ENCODE results near the gene MUS81.

MUS81 gene

DNA sequence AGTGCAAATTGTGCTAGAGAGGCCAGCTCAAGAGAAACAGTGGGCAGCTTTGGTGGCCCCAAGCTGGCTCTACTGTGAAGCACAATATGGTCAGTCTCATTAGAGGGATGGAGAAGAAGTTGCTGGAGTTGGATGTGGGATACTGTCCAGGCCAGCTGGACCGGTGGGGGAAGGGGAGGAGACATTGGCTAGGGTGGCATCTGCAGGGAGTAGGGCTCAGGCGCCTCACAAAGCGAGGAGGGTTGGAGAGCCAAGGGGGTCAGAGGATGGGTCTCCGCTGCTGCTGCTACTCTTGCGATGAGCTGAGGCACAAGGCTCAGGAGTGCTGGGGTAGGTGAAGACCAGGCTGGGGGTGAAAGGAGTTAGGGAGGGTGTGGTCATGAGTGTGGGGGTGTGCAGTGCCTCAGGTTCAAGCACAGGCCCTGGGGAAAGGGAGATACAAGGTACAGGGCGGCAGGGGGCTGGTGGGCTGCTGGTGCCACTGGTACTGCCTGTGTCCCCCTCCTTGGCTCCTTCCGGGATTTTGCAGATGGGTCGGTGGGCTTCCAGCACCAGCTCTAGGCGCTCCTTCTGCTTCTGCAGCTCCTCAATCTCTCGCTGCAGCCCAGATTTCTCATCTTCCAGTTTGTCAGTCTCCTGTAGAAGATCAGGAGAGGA is 32.6 kb downstream of the MUS81 start:
- peak overlapping the region; percentile 98 for H3K4me3 ChIP-seq (ENCODE audit: low read depth, low read length)
- TF ChIP-seq, protein P1, sequence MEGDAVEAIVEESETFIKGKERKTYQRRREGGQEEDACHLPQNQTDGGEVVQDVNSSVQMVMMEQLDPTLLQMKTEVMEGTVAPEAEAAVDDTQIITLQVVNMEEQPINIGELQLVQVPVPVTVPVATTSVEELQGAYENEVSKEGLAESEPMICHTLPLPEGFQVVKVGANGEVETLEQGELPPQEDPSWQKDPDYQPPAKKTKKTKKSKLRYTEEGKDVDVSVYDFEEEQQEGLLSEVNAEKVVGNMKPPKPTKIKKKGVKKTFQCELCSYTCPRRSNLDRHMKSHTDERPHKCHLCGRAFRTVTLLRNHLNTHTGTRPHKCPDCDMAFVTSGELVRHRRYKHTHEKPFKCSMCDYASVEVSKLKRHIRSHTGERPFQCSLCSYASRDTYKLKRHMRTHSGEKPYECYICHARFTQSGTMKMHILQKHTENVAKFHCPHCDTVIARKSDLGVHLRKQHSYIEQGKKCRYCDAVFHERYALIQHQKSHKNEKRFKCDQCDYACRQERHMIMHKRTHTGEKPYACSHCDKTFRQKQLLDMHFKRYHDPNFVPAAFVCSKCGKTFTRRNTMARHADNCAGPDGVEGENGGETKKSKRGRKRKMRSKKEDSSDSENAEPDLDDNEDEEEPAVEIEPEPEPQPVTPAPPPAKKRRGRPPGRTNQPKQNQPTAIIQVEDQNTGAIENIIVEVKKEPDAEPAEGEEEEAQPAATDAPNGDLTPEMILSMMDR (IDR thresholded peaks at IDR 0.05; ENCODE audit: borderline replicate concordance, insufficient read depth, low read depth, low read length) = no peak

DNA sequence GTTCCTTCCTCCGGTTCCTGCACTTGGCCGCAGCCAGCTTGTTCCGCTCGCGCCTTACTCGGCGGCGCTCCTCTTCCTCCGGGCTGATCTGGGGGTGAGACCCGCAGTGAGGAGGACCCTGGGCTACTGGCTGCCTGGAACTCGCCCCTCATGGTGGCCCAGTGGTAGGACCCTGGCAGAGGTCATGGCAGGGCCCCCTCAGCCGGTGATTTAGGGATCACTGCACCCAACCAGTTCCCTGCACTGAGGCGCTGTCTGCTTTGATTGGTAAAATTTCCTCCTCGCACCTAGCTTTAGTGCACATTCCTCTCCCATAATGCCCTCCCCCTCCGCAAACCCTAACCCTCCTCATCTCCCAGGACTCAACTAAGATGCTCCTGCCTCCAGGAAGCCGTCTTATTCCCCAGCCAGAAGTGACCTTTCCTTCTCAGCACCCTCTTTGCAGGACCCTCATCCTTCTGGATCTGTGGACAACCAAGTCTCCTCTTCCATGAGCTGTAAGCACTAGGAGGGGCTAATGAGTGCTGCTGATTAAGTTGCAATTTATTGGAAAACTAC is 33.9 kb downstream of the MUS81 start:
- TF ChIP-seq, protein P1 (IDR thresholded peaks at IDR 0.05; ENCODE audit: borderline replicate concordance, insufficient read depth, low read depth, low read length) = no peak
- H3K4me3 ChIP-seq (ENCODE audit: low read depth, low read length) = peak overlapping the region; percentile 37

DNA sequence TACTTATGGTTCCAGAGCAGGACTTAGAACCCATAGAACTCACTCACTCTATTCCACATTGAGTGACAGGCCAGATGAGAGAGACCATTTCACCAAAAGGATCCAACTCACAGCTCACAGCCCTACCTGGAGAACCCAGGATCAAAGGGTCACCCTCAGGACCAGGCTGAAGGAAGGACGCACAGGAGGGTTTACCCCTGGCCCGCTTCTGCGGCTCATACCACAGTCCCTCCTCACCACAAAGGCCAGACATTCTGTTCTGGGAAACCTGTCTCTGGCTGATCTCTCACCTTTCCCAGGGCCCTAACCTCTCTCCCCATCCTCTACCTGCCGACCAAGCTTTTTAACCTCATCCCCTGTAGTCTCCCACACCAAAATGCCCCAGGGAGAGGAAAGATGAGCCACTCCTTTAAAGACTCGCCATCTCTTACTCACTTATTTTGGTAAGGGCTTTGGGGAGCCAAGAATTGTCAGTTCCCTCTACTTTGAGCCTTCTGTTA is 35.3 kb downstream of the MUS81 start:
- no peak overlapping the region for H3K4me3 ChIP-seq (ENCODE audit: low read depth, low read length)
- TF ChIP-seq, protein P1 (IDR thresholded peaks at IDR 0.05; ENCODE audit: borderline replicate concordance, insufficient read depth, low read depth, low read length) = no peak

DNA sequence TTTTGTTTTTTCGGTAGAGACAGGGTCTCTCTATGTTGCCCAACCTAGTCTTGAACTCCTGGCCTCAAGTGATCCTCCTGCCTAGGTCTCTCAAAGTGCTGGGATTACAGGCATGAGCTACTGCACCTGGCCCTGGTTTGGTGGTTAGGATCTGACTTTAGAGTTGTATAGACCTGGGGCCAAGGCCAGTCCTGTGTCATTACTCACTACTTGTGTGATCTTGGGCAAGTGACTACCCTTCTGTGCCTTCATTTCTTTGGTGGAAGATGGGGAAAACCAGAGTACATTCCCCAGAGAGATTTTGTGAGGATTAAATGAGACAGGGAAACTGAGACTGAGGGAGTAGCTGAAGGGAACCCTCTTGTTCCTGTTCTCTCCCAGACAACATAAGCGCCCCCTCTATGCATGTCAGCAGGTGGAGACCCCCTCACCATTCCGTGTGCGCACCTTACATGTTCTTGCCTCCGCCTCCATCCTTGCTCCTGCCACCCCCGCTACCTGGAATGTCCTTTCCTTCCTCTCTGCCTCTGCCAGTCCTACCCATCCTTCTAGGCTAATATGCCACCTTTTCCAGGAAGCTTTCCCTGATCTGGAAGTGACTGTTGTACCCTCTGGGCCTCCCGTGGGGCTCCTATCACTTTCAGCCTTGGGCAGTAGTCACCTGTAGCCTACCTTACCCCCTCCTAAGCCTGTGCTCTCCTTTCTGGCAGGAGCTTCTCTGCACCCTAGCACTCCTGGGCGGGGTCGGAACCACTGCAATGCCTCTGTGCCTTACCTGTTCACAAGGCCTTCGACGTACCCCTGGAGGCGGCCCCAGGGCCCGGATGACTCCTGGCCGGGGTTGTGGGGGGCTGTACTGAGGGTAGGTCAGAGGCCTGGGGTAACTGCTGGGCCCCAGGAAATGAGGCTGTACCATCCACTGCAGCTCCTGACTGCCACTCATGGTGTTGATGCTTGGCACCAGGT is 36.1 kb downstream of the MUS81 start:
- no peak overlapping the region for H3K4me3 ChIP-seq (ENCODE audit: low read depth, low read length)
- TF ChIP-seq, protein P1 (IDR thresholded peaks at IDR 0.05; ENCODE audit: borderline replicate concordance, insufficient read depth, low read depth, low read length) = no peak

DNA sequence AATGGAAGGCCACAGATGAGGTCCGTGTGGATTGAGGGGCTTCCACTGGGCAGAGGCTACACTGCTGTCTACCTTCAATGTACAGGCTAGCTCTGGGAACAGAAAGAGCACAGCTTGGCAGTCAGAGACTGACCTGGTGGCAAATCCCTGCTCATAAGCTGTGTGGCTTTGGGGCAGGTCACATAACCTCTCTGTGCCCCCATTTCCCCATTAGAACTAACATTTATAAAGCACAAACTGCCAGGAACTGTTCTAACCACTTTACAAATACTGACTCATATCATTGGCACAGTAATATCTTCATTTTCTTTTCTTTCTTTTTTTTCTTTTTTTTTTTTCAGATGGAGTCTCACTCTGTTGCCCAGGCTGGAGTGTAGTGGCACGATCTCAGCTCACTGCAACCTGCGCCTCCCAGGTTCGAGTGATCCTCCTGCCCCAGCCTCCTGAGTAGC is 36.8 kb downstream of the MUS81 start:
- no peak overlapping the region for H3K4me3 ChIP-seq (ENCODE audit: low read depth, low read length)
- TF ChIP-seq, protein P1 (IDR thresholded peaks at IDR 0.05; ENCODE audit: borderline replicate concordance, insufficient read depth, low read depth, low read length) = no peak

DNA sequence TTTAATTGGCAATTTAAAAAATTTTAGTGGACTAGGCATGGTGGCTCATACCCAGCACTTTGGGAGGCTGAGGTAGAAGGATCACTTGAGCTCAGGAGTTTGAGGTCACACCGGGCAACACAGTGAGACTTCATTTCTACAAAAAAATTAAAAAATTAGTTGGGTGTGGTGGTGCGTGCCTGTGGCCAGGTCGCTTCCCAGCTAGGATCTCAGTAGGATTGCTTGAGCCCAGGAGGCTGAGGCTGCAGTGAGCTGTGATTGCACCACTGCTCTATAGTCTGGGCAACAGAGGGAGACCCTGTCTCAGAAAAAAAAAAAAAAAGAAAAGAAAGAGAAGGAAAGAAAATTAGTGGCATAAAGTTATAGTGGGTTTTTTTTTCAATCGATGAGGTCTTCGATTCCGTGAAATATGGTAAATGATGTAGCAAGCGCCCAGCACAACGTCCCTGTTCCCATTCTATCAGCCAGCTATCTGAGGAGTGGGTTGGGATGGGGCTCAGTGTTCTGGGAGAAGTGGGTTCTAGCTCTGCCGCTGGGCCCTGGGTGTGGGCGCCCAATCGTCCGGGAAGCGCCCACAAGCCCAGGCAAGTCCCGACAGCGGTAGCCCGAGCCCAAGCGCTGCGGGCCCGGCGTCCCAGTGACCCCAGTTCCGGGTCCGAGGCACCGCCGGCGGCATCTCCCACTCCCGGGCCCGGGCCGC is 38.6 kb downstream of the MUS81 start:
- peak overlapping the region; percentile 53 for H3K4me3 ChIP-seq (ENCODE audit: low read depth, low read length)
- TF ChIP-seq, protein P1 (IDR thresholded peaks at IDR 0.05; ENCODE audit: borderline replicate concordance, insufficient read depth, low read depth, low read length) = no peak

All from GM12875 (cell line).